Neural progenitor cell (in vitro differentiated cells): Measurements from ENCODE around the gene MIAT. TPM values are rescaled to one million over a fixed set of nuclear protein-coding genes. Genes with fewer than 3 reads are reported as not detected.
A peak's percentile ranks its signal among the peaks of the same experiment; 100 is the strongest.

Experiments
- DNase-seq: peaks from one replicate; pipeline ENCODE4 v3.0.0-alpha.2; 2016; ENCODE audit warnings: low spot score
- H2AFZ ChIP-seq: fragments of 200-600 bp; sonication (generic); replicated peaks from 2 replicates; pipeline ENCODE4 v1.6.1; 2016; ENCODE audit warnings: antibody characterized with exemption
- H3F3A ChIP-seq: fragments of 200-600 bp; sonication (generic); 2 replicates; pipeline ENCODE4 v1.6.1; 2016; ENCODE audit warnings: antibody characterized with exemption, low read depth
- H3K27ac ChIP-seq: fragments of 200-600 bp; sonication (generic); 2 replicates; pipeline ENCODE4 v1.5.1; 2016; ENCODE audit warnings: mild to moderate bottlenecking
- H3K27me3 ChIP-seq: fragments of 200-600 bp; sonication (generic); 2 replicates; pipeline ENCODE4 v1.6.1; 2016; ENCODE audit warnings: mild to moderate bottlenecking, moderate library complexity
- H3K36me3 ChIP-seq: fragments of 200-600 bp; sonication (generic); 2 replicates; pipeline ENCODE4 v1.5.1; 2016
- H3K4me1 ChIP-seq: fragments of 200-600 bp; sonication (generic); 2 replicates; pipeline ENCODE4 v1.6.1; 2016; ENCODE audit warnings: mixed run types
- H3K4me2 ChIP-seq: fragments of 200-600 bp; sonication (generic); 2 replicates; pipeline ENCODE4 v1.6.1; 2016
- H3K4me3 ChIP-seq: fragments of 200-600 bp; sonication (generic); 2 replicates; pipeline ENCODE4 v1.5.1; 2016
- H3K79me2 ChIP-seq: fragments of 200-600 bp; sonication (generic); 2 replicates; pipeline ENCODE4 v1.6.1; 2016; ENCODE audit warnings: low read depth
- H3K9ac ChIP-seq: fragments of 200-600 bp; sonication (generic); 2 replicates; pipeline ENCODE4 v1.6.1; 2016
- H3K9me3 ChIP-seq: fragments of 200-600 bp; sonication (generic); 2 replicates; pipeline ENCODE4 v1.5.1; 2016; ENCODE audit warnings: low read depth
- H4K20me1 ChIP-seq: fragments of 200-600 bp; sonication (generic); 2 replicates; pipeline ENCODE4 v1.6.1; 2016; ENCODE audit warnings: low read depth
- H3K27ac Mint-ChIP-seq: 3 replicates; pipeline ENCODE4 v1.8.0; 2021; ENCODE audit warnings: mixed read lengths
- H3K27me3 Mint-ChIP-seq: 2 replicates; pipeline ENCODE4 v1.8.0; 2022; ENCODE audit warnings: low read depth, mild to moderate bottlenecking, inconsistent platforms, moderate library complexity, mixed read lengths; ENCODE audit not compliant: insufficient read depth
- H3K36me3 Mint-ChIP-seq: 3 replicates; pipeline ENCODE4 v1.8.0; 2021; ENCODE audit warnings: mixed read lengths
- H3K4me1 Mint-ChIP-seq: 3 replicates; pipeline ENCODE4 v1.8.0; 2021; ENCODE audit warnings: mixed read lengths
- H3K4me3 Mint-ChIP-seq: 3 replicates; pipeline ENCODE4 v1.8.0; 2021; ENCODE audit warnings: mild to moderate bottlenecking, moderate library complexity, mixed read lengths
- H3K9me3 Mint-ChIP-seq: 3 replicates; pipeline ENCODE4 v1.8.0; 2020; ENCODE audit warnings: mixed read lengths
- CTCF ChIP-seq: fragments of 200-600 bp; sonication (generic); IDR thresholded peaks from 2 replicates; pipeline ENCODE4 v1.5.1; 2017; ENCODE audit warnings: antibody characterized with exemption, mild to moderate bottlenecking
- EZH2 ChIP-seq: fragments of 200-600 bp; sonication (generic); IDR thresholded peaks from 2 replicates; pipeline ENCODE4 v1.6.1; 2017; ENCODE audit warnings: antibody characterized with exemption, mild to moderate bottlenecking, moderate library complexity
- EZH2phosphoT487 ChIP-seq: fragments of 200-600 bp; sonication (generic); IDR thresholded peaks from 2 replicates; pipeline ENCODE4 v1.6.1; 2017; ENCODE audit warnings: antibody characterized with exemption
- total RNA-seq: library from RNA; depleted of rRNA; stranded (reverse); fragments of >200 nt; gene quantifications from 2 replicates; pipeline ENCODE4 v1.2.3, GENCODE V29; 2015; ENCODE audit warnings: low replicate concordance

The MIAT gene
- total RNA-seq, 1 donor from 2014 or later = 262 TPM

- peak overlapping the region; percentile 23 for H3K4me3 ChIP-seq
- Mint-ChIP-seq H3K4me3 (peak overlapping the region; percentile 47), H3K9me3 (no peaks in the 10 kb centered on the region), H3K27me3 (peaks cover 10% of the 10 kb centered on the region), H3K27ac (peak overlapping the region; percentile 78), H3K36me3 (no peaks in the 10 kb centered on the region), H3K4me1 (peaks cover 73% of the 10 kb centered on the region)
- peaks cover 48% of the 10 kb centered on the region for H3F3A ChIP-seq
- H3K79me2 ChIP-seq = no peaks in the 10 kb centered on the region
- no peak for DNase-seq
- no peak for TF ChIP-seq EZH2
- peak overlapping the region; percentile 68 for H3K4me2 ChIP-seq
- peaks cover 62% of the 10 kb centered on the region for H3K4me1 ChIP-seq
- H2AFZ ChIP-seq = no peak overlapping the region
- no peaks in the 10 kb centered on the region for H4K20me1 ChIP-seq
- no peak overlapping the region for H3K27ac ChIP-seq
- no peaks in the 10 kb centered on the region for H3K36me3 ChIP-seq
- H3K27me3 ChIP-seq = no peaks in the 10 kb centered on the region
- H3K9ac ChIP-seq = no peak overlapping the region
- no peaks in the 10 kb centered on the region for H3K9me3 ChIP-seq
Observed at GRCh38 chr22:26648528-26649388, 8.6 kb upstream of the MIAT start.

GRCh38 chr22:26650722-26651421 is 6.5 kb upstream of the MIAT start:
- no peaks in the 10 kb centered on the region for H3K36me3 Mint-ChIP-seq
- no peaks in the 10 kb centered on the region for H3K9me3 Mint-ChIP-seq
- Histone ChIP-seq H4K20me1 (no peaks in the 10 kb centered on the region), H3K4me3 (no peak overlapping the region), H3K79me2 (no peaks in the 10 kb centered on the region), H3K4me2 (no peak overlapping the region), H2AFZ (no peak overlapping the region), H3F3A (peaks cover 38% of the 10 kb centered on the region), H3K4me1 (peaks cover 46% of the 10 kb centered on the region), H3K27ac (no peak overlapping the region), H3K27me3 (no peaks in the 10 kb centered on the region), H3K9me3 (no peaks in the 10 kb centered on the region), H3K36me3 (no peaks in the 10 kb centered on the region), H3K9ac (no peak overlapping the region)
- H3K27me3 Mint-ChIP-seq = peaks cover 6% of the 10 kb centered on the region
- peaks cover 58% of the 10 kb centered on the region for H3K4me1 Mint-ChIP-seq
- no peak for DNase-seq
- no peak for TF ChIP-seq EZH2phosphoT487
- no peak for TF ChIP-seq EZH2
- no peak for TF ChIP-seq CTCF
- H3K4me3 Mint-ChIP-seq = no peak overlapping the region
- H3K27ac Mint-ChIP-seq = peak overlapping the region; percentile 76

GRCh38 chr22:26651815-26652214 is 5.6 kb upstream of the MIAT start:
- H3K27ac Mint-ChIP-seq = peak overlapping the region; percentile 59
- no peak overlapping the region for H3K4me3 Mint-ChIP-seq
- H3K4me1 ChIP-seq = peaks cover 40% of the 10 kb centered on the region
- H3K27ac ChIP-seq = no peak overlapping the region
- no peaks in the 10 kb centered on the region for H4K20me1 ChIP-seq
- H3K36me3 Mint-ChIP-seq = no peaks in the 10 kb centered on the region
- H3K79me2 ChIP-seq = no peaks in the 10 kb centered on the region
- H3K9me3 Mint-ChIP-seq = no peaks in the 10 kb centered on the region
- H2AFZ ChIP-seq = no peak overlapping the region
- no peaks in the 10 kb centered on the region for H3K9me3 ChIP-seq
- DNase-seq = no peak
- H3K4me1 Mint-ChIP-seq = peaks cover 49% of the 10 kb centered on the region
- H3K4me2 ChIP-seq = no peak overlapping the region
- H3F3A ChIP-seq = peaks cover 33% of the 10 kb centered on the region
- H3K36me3 ChIP-seq = no peaks in the 10 kb centered on the region
- H3K9ac ChIP-seq = no peak overlapping the region
- H3K27me3 Mint-ChIP-seq = peaks cover 6% of the 10 kb centered on the region
- H3K27me3 ChIP-seq = no peaks in the 10 kb centered on the region
- no peak for TF ChIP-seq EZH2
- no peak for TF ChIP-seq CTCF
- no peak for TF ChIP-seq EZH2phosphoT487
- H3K4me3 ChIP-seq = no peak overlapping the region
